HepG2 (cell line): ENCODE results near the gene ANXA3. TPM values are rescaled to one million over a fixed set of nuclear protein-coding genes. Genes with fewer than 3 reads are reported as not detected.

Source experiments
- ATAC-seq: fragments of 200-7000 bp; cut with Tn5 transposase; 3 replicates; pipeline ENCODE4 v1.9.1; 2020; ENCODE audit warnings: mild to moderate bottlenecking, moderate library complexity
- BruUV-seq: library from RNA; stranded (reverse); fragments of 400-500 nt; replicated peaks from 2 replicates; lab custom pipeline; 2021; lab: Mats Ljungman, UMichigan
- CTCF ChIA-PET: fragments of 300-600 bp; formaldehyde crosslinking; extraction: SDS; loops from one replicate; lab custom pipeline; 2021; ENCODE audit warnings: low total read pairs, inconsistent platforms, low intra/inter-chr PET ratio; lab: Yijun Ruan, JAX
- POLR2A ChIA-PET: fragments of 350-600 bp; sonication (Branson Sonifier 250); formaldehyde crosslinking; loops from one replicate; lab custom pipeline; 2020; ENCODE audit warnings: antibody characterized with exemption, inconsistent platforms; lab: Yijun Ruan, JAX
- DNase-seq: peaks from one replicate; pipeline ENCODE4 v3.0.0-alpha.2; 2015; ENCODE audit warnings: low spot score
- FAIRE-seq: peaks from 3 replicates; lab custom pipeline; 2011; peaks lifted over from hg19 to GRCh38; lab: Jason Lieb, UNC
- H2AFZ ChIP-seq: one replicate; pipeline ENCODE4 v1.6.1; 2011; ENCODE audit warnings: low read length, inconsistent platforms
- H3K27ac ChIP-seq: fragments of 300-600 bp; 3 replicates; pipeline ENCODE4 v1.8.0; 2011; ENCODE audit warnings: mixed run types, mild to moderate bottlenecking, mixed read lengths, low read length, inconsistent platforms; ENCODE audit not compliant: insufficient read depth; ENCODE audit errors: extremely low read length
- H3K27me3 ChIP-seq, 2 experiments: fragments of 200-600 bp in 1 of 2; 2 replicates in 1 of 2; 3 replicates in 1 of 2; pipeline versions ENCODE4 v1.6.0 to v1.8.0; 2011; ENCODE audit warnings: low read length in 2 of 2, mild to moderate bottlenecking in 2 of 2, moderate library complexity in 2 of 2, inconsistent platforms in 1 of 2; ENCODE audit not compliant: insufficient read depth in 2 of 2, control insufficient read depth in 1 of 2
- H3K36me3 ChIP-seq, 2 experiments: fragments of 200-600 bp in 1 of 2; replicated peaks in 1 of 2; 2 replicates in 1 of 2; 3 replicates in 1 of 2; pipeline versions ENCODE4 v1.5.1 to v1.8.0; 2011; ENCODE audit warnings: low read length in 2 of 2, inconsistent platforms in 1 of 2; ENCODE audit not compliant: insufficient read depth in 2 of 2, control insufficient read depth in 1 of 2
- H3K4me1 ChIP-seq: 2 replicates; pipeline ENCODE4 v1.5.1; 2012; ENCODE audit warnings: low read length, inconsistent platforms; ENCODE audit not compliant: insufficient read depth
- H3K4me2 ChIP-seq: 2 replicates; pipeline ENCODE4 v1.6.0; 2011; ENCODE audit warnings: low read depth, low read length, inconsistent platforms
- H3K4me3 ChIP-seq, 3 experiments: fragments of 200-600 bp in 1 of 3; sonication (generic), shearing (Covaris generic) in 1 of 3; replicated peaks in 1 of 3; 2 replicates each; pipeline ENCODE4 v1.5.1; 2011 to 2016; ENCODE audit warnings: low read length in 3 of 3, inconsistent platforms in 2 of 3, low read depth in 2 of 3, mild to moderate bottlenecking in 2 of 3, control low read depth in 1 of 3, mixed read lengths in 1 of 3; ENCODE audit not compliant: insufficient read depth in 1 of 3
- H3K79me2 ChIP-seq: one replicate; pipeline ENCODE4 v1.6.1; 2011; ENCODE audit warnings: low read length, inconsistent platforms; ENCODE audit not compliant: insufficient read depth
- H3K9ac ChIP-seq: 2 replicates; pipeline ENCODE4 v1.6.0; 2011; ENCODE audit warnings: mild to moderate bottlenecking, low read depth, low read length, inconsistent platforms; ENCODE audit not compliant: insufficient read depth
- H3K9me3 ChIP-seq: 2 replicates; pipeline ENCODE4 v1.5.1; 2012; ENCODE audit warnings: mild to moderate bottlenecking, low read length
- H4K20me1 ChIP-seq: 2 replicates; pipeline ENCODE4 v1.6.0; 2011; ENCODE audit warnings: inconsistent platforms, mild to moderate bottlenecking, low read length, moderate library complexity; ENCODE audit not compliant: insufficient read depth
- CENPT ChIP-seq: sonication (generic); formaldehyde crosslinking; IDR thresholded peaks from 2 replicates; pipeline ENCODE4 v1.8.0; 2022; ENCODE audit warnings: low read depth, mild to moderate bottlenecking, moderate library complexity, missing genetic modification reagents
- EED ChIP-seq: sonication (generic); formaldehyde crosslinking; IDR thresholded peaks from 2 replicates; pipeline ENCODE4 v1.5.0; 2020; ENCODE audit warnings: mild to moderate bottlenecking, missing genetic modification reagents
- GMEB2 ChIP-seq: IDR thresholded peaks from 2 replicates; pipeline ENCODE4 v1.6.1; 2016; ENCODE audit warnings: missing biosample characterization, missing genetic modification reagents, low read depth
- NFE2L2 ChIP-seq: fragments of 150-350 bp; IDR thresholded peaks from 2 replicates; pipeline ENCODE4 v1.6.1; 2014; ENCODE audit warnings: low read length
- SMYD3 ChIP-seq: sonication (generic); formaldehyde crosslinking; IDR thresholded peaks from 2 replicates; pipeline ENCODE4 v1.8.1; 2023; ENCODE audit warnings: mild to moderate bottlenecking, missing genetic modification reagents
- TFDP1 ChIP-seq: IDR thresholded peaks from 2 replicates; pipeline ENCODE4 v1.6.1; 2016; ENCODE audit warnings: missing compliant biosample characterization, missing genetic modification reagents, borderline replicate concordance
- XBP1 ChIP-seq: sonication (generic); formaldehyde crosslinking; IDR thresholded peaks from 2 replicates; pipeline ENCODE4 v1.5.0; 2020; ENCODE audit warnings: missing genetic modification reagents
- ZNF747 ChIP-seq: sonication (generic); formaldehyde crosslinking; IDR thresholded peaks from 2 replicates; pipeline ENCODE4 v1.8.1; 2023; ENCODE audit warnings: missing genetic modification reagents, mild to moderate bottlenecking, borderline replicate concordance
- WGBS: methylation state at CpG from one replicate; pipeline ENCODE4 v1.1.6; 2017; ENCODE audit warnings: low lambda C conversion rate; 5-methylcytosine and 5-hydroxymethylcytosine counted together
- in situ Hi-C: cut with HindIII; loops from 2 replicates; pipeline ENCODE4 v1.10.0; 2017; ENCODE audit warnings: low pct_unique_long_range_greater_than_20kb; ENCODE audit not compliant: extremely low pct_ligation_motif_present
- intact Hi-C: fragments of 100-400 bp; cut with micrococcal nuclease; formaldehyde crosslinking; loops from one replicate; pipeline ENCODE4 v1.10.0; 2022; ENCODE audit not compliant: unreplicated experiment
- polyA plus RNA-seq, 8 experiments: library from polyadenylated mRNA; depleted of rRNA in 3 of 8; stranded (reverse) in 7 of 8; unstranded in 1 of 8; fragments of >200 nt; fragmentation: Illumina TruSeq in 4 of 8; extraction: Trizol in 4 of 8; gene quantifications; 2 replicates each; pipeline versions ENCODE4 v1.2.1 to v1.2.3, GENCODE V29; 2011 to 2016; ENCODE audit warnings: low read depth in 4 of 8, missing spikeins in 1 of 8, mixed read lengths in 1 of 8; ENCODE audit not compliant: insufficient read depth in 1 of 8
- total RNA-seq, 5 experiments: library from RNA; depleted of rRNA; stranded (reverse); fragments of >200 nt; fragmentation: Illumina TruSeq; extraction: Trizol; gene quantifications; 2 replicates each; pipeline ENCODE4 v1.2.3, GENCODE V29; 2016; ENCODE audit warnings: low read depth in 1 of 5
- TF ChIP-seq, protein P1 (sequence below): sonication (generic); formaldehyde crosslinking; conservative IDR thresholded peaks from 2 replicates; pipeline ENCODE4 v1.8.0; 2022; ENCODE audit warnings: missing genetic modification reagents
- TF ChIP-seq, protein P2 (sequence below): sonication (generic); formaldehyde crosslinking; IDR thresholded peaks from 2 replicates; pipeline ENCODE4 v1.4.0; 2020; ENCODE audit warnings: mild to moderate bottlenecking, low read depth, missing genetic modification reagents
- TF ChIP-seq, protein P3 (sequence below): sonication (generic); formaldehyde crosslinking; IDR thresholded peaks from 2 replicates; pipeline ENCODE4 v1.4.0; 2020; ENCODE audit warnings: low read depth, missing genetic modification reagents

Gene ANXA3
- total and polyA plus RNA-seq, 2 of the 13 experiments (the other 11 are each of a cell fraction or from before 2014, with no cell fraction given), result 6.5 to 6.9 TPM

DNA sequence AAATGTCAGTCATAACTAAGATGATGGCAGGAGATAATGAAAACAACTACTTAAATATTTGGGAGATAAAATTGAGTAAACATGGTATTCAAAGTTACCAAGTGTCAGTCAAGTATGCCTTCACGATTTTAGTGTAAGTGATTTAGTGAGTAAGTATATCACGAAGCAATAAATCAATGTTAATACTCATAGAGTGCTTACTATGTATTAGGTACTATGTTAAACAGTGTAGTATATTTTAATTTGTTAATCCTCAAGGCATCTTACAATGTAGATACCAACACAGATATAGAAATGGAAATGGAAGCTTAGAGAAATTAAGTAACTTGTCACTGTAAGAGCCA, 59.6 kb downstream of the ANXA3 start:
- H3K36me3 ChIP-seq, result no peaks in the 10 kb centered on the region

More for the DNA sequence above, 59.6 kb downstream of the ANXA3 start:
- intact Hi-C loops, result loop anchor here (10.0 kb wide), 1 partner anchor 164 kb away; the partner anchor contains the start of gene BMP2K
- Histone ChIP-seq H4K20me1 (no peaks in the 10 kb centered on the region), H3K27me3 (no peaks in the 10 kb centered on the region), H3K4me2 (no peak overlapping the region), H3K27ac (no peak overlapping the region), H3K9me3 (no peaks in the 10 kb centered on the region), H3K4me1 (peaks cover 9% of the 10 kb centered on the region; the same call in 1 of the 2 replicates), H2AFZ (no peak overlapping the region), H3K79me2 (no peaks in the 10 kb centered on the region)
- FAIRE-seq (no peak), DNase-seq (no peak)
- in situ Hi-C loops, result loop anchor here (5.0 kb wide), 1 partner anchor 251 kb away; no protein-coding TSS in a partner anchor
- CTCF ChIA-PET, result no interaction called here
- TF ChIP-seq ZNF747 (CRISPR knock-in tag) (no peak), XBP1 (CRISPR knock-in tag) (no peak), GMEB2 (CRISPR knock-in tag) (no peak), NFE2L2 (no peak), SMYD3 (CRISPR knock-in tag) (no peak), CENPT (no peak), EED (CRISPR knock-in tag) (no peak), TFDP1 (CRISPR knock-in tag) (no peak)
- TF ChIP-seq, protein P1, sequence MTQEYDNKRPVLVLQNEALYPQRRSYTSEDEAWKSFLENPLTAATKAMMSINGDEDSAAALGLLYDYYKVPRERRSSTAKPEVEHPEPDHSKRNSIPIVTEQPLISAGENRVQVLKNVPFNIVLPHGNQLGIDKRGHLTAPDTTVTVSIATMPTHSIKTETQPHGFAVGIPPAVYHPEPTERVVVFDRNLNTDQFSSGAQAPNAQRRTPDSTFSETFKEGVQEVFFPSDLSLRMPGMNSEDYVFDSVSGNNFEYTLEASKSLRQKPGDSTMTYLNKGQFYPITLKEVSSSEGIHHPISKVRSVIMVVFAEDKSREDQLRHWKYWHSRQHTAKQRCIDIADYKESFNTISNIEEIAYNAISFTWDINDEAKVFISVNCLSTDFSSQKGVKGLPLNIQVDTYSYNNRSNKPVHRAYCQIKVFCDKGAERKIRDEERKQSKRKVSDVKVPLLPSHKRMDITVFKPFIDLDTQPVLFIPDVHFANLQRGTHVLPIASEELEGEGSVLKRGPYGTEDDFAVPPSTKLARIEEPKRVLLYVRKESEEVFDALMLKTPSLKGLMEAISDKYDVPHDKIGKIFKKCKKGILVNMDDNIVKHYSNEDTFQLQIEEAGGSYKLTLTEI, result no peak
- TF ChIP-seq, protein P2, sequence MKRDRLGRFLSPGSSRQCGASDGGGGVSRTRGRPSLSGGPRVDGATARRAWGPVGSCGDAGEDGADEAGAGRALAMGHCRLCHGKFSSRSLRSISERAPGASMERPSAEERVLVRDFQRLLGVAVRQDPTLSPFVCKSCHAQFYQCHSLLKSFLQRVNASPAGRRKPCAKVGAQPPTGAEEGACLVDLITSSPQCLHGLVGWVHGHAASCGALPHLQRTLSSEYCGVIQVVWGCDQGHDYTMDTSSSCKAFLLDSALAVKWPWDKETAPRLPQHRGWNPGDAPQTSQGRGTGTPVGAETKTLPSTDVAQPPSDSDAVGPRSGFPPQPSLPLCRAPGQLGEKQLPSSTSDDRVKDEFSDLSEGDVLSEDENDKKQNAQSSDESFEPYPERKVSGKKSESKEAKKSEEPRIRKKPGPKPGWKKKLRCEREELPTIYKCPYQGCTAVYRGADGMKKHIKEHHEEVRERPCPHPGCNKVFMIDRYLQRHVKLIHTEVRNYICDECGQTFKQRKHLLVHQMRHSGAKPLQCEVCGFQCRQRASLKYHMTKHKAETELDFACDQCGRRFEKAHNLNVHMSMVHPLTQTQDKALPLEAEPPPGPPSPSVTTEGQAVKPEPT (CRISPR knock-in tag), result no peak
- TF ChIP-seq, protein P3, sequence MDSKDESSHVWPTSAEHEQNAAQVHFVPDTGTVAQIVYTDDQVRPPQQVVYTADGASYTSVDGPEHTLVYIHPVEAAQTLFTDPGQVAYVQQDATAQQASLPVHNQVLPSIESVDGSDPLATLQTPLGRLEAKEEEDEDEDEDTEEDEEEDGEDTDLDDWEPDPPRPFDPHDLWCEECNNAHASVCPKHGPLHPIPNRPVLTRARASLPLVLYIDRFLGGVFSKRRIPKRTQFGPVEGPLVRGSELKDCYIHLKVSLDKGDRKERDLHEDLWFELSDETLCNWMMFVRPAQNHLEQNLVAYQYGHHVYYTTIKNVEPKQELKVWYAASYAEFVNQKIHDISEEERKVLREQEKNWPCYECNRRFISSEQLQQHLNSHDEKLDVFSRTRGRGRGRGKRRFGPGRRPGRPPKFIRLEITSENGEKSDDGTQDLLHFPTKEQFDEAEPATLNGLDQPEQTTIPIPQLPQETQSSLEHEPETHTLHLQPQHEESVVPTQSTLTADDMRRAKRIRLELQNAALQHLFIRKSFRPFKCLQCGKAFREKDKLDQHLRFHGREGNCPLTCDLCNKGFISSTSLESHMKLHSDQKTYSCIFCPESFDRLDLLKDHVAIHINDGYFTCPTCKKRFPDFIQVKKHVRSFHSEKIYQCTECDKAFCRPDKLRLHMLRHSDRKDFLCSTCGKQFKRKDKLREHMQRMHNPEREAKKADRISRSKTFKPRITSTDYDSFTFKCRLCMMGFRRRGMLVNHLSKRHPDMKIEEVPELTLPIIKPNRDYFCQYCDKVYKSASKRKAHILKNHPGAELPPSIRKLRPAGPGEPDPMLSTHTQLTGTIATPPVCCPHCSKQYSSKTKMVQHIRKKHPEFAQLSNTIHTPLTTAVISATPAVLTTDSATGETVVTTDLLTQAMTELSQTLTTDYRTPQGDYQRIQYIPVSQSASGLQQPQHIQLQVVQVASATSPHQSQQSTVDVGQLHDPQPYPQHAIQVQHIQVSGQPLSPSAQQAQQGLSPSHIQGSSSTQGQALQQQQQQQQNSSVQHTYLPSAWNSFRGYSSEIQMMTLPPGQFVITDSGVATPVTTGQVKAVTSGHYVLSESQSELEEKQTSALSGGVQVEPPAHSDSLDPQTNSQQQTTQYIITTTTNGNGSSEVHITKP (CRISPR knock-in tag), result no peak
- TF ChIP-seq, all 625 proteins: peak for 0
- ATAC-seq, result no peak
- WGBS, result 73% methylated on average over 2 of the region's 2 CpGs
- POLR2A ChIA-PET, result no interaction called here
- no TSS peak for BruUV-seq
- Histone ChIP-seq H3K4me3 (no peak overlapping the region), H3K9ac (no peak overlapping the region)
